HG03135 (cell line): Measurements from ENCODE around the gene PPFIA2.

Experiments used
- ATAC-seq: cut with Tn5 transposase; IDR thresholded peaks from one replicate; pipeline ENCODE4 v1.9.1; 2021; ENCODE audit warnings: mild to moderate bottlenecking, moderate library complexity; ENCODE audit not compliant: unreplicated experiment

Gene PPFIA2

DNA sequence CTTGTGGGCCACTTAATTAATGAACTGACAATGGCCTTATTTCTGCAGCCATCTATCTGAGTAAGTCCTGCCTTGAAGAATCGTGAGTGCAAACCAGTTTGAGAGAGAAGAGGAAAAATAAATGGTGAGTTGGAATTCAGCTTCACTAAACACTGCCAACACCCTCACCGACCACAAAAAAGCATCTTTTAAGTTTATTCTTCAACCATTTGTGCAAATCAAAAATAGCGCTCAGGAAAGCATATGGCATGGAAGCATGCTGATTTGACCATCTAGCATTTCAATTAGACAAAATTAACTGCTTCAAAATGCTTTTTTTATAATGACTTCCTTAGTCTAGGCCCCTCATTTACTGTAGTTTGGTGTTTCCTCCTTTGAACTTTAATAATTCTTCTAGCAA lies 294.0 kb downstream of the PPFIA2 start:
- no peak for ATAC-seq

GRCh38 chr12:81461163-81461562 lies 298.0 kb downstream of the PPFIA2 start:
- no peak for ATAC-seq

DNA sequence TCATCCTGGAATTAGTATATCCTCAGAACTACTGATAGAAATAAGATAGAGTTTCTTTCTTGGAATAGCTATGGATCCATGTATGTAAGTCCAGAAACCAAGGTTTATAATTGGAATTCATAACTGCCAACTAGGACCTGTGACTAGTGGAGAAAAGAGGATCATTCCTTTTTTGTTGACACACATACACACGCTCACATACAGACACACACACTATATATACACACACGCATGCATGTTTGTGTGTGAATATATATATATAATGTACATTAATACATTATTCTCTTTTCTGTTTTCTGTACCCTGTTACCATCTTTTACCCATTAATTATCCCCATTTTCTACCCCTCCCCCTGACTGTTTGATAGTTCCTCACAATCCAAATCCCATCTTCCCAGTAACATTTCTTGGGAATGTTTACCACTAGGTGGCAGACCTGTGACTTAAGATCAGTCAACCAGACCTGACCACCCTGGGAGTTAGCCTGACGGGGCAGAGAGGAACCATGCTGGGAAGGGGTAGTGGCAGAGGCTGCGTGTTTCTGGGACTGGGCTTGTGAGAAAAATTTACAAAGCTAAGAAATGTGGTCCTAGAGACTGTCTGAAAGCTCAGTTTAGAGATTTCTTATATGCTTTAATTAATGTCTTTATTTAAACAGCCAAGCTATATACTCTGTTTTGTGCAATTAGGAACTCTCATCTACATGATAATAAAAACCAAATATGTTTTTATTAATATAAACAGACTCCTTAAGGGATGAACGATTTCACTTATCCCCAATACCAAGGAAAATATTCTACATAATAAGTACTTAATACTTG lies 308.0 kb downstream of the PPFIA2 start:
- no peak for ATAC-seq

GRCh38 chr12:81441629-81442028 lies 317.5 kb downstream of the PPFIA2 start:
- no peak for ATAC-seq

DNA sequence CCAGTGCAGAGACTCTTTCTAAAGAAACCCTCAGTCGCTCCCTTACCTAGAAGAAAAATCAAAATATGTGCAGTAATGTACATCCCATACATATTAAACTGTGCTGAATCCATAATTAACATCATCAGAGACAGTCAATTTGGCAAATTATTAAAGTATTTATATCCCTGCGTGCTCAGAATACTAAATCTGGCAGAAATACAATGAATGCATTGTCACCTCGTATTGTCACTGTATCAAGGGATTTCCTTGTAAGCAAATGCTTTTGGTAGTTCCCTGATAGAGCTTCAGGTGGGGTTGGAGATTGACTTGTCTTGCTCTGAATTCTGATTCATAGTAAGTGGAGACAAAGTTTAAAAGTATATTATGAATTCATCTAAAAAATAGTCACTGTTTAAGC lies 319.1 kb downstream of the PPFIA2 start:
- ATAC-seq, result no peak

DNA sequence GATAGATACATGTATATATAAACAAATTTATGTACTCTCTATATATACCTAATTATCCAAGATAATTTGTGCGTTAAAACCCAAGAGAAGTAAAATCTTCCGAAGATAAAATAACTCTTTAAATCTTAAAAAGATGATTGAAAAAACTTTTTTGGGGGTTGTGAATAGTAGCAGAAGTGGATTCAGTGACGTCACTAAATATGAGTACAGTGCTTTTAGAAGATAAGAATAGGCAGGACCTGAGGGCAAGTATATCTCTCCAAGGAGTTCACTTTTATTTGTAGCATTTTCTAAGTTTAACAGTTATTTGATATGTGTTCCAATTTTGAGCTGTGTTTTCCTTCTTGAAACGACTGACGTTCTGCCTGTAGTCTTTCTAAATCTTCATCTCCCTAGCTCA lies 319.8 kb downstream of the PPFIA2 start:
- no peak for ATAC-seq

DNA sequence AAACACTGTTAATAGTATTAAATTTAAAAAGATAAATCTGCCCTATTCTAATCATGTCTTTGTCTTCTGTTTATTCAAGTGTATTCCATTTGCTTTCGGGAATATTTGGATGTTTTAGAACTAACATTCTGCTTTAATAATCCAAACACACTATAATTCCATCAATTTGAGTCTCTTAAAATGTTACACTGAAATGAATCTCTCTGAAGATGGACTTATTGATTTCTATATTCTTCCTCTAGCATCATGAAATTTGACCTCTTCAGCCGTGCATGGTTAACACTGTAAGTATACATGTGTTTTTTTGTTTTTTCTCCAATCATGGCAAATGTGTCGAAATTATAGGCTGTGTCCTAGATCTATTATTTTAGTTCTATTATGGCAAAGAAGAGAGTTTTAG lies 342.1 kb downstream of the PPFIA2 start:
- ATAC-seq, result no peak

DNA sequence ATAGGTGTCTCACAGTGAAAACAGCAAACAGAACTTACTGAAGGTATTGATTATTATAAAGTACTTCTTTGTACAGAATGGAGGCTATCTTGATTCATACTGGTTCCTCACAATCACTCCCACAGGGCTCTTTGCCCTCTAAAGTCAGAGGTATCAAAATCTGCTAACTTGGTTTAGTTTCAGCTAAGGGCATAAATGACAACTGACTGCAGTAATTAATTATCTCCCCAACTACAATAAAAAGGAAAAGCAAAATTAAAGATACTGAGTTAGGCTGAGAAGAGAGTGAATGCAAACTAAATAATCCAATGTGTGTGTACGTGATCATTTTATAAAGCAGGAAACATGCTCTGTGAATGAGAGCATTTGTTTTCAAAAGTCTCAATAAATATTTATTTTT lies 342.6 kb downstream of the PPFIA2 start:
- no peak for ATAC-seq

- ATAC-seq, result no peak
Observed at GRCh38 chr12:81414441-81414840, 344.7 kb downstream of the PPFIA2 start.

- ATAC-seq, result no peak
Observed at GRCh38 chr12:81412940-81413339, 346.2 kb downstream of the PPFIA2 start.

- ATAC-seq, result no peak
Observed at GRCh38 chr12:81403348-81403747, 355.8 kb downstream of the PPFIA2 start.

GRCh38 chr12:81401241-81401640 lies 357.9 kb downstream of the PPFIA2 start:
- ATAC-seq, result no peak

GRCh38 chr12:81400024-81400423 lies 359.1 kb downstream of the PPFIA2 start:
- no peak for ATAC-seq

DNA sequence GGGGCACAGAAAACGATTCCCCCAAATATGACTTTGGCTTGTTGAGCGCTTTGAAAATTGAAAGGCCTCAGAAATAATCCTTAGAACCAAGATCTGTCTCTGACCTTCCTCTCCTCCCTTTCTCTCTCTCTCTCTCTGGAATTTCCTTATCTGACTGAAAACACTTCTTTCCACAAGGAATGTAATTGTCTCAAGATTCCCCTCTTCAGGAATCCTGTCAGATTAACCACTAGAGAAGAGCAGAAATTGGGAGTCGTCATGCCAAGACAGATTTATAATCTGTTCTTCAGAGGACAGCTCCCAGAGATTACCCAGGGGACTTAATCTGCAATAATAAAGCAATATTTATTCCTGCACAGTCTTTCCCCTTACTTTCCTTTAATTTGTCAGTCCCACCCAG lies 363.7 kb downstream of the PPFIA2 start:
- ATAC-seq, result no peak

- no peak for ATAC-seq
Observed at GRCh38 chr12:81389550-81390099, 369.5 kb downstream of the PPFIA2 start.

GRCh38 chr12:81386101-81386500 lies 373.0 kb downstream of the PPFIA2 start:
- no peak for ATAC-seq

- ATAC-seq, result no peak
Observed at GRCh38 chr12:81381951-81382350, 377.2 kb downstream of the PPFIA2 start.

DNA sequence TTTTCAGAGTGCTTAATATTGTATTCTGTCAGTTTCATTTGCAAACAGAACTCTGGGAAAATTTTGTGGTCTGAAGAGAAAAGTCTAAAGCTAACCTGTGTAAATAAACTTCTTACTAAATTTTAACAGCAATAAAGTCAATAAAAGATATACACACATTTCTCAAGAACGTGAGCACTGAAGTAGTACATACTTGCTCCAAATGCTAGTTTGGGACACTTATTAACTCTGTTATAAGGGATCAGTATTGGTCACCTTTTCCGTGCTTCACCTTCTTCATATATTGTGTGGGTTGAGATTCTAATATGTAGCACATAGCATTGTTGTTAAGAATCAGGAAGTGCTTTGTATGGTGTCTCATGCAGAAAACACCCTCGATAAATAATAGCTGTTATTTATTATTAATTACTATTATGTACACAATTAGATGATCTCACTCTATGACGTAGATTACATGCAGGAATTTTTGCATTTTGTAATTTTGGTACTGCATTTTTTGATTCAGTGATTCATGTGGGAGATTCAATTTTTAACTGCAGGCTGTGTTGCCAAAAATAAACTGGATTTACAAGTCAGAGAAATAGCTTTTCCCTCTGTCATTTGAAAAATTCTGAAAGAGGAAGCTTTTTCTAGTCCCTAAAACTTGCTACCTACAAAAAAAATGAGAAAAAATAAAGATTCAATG lies 380.4 kb downstream of the PPFIA2 start:
- no peak for ATAC-seq

DNA sequence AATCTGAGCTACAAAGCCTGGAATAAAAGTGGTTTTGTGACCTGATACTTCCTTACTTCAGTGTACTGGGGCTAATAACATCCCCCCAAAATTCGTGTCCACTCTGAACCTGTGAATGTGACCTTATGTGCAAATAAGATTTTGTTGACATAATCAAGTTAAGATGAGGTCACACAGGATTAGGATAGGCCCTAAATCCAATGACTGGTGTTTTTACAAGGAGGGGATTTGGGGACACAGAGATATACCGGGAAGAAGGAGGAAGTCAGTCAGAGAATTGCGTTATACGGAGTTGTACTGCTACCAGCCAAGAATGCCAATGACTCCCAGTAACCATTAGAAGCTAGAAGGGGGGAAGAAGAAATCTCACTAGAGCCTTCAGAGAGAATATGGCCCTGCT lies 381.4 kb downstream of the PPFIA2 start:
- no peak for ATAC-seq

- ATAC-seq, result no peak
Observed at GRCh38 chr12:81375969-81376368, 383.2 kb downstream of the PPFIA2 start.

GRCh38 chr12:81370456-81370855 lies 388.7 kb downstream of the PPFIA2 start:
- no peak for ATAC-seq

GRCh38 chr12:81369175-81369574 lies 390.0 kb downstream of the PPFIA2 start:
- no peak for ATAC-seq
